B cell (primary cell): ENCODE measurements around the gene KRT77. TPM values are rescaled to one million over a fixed set of nuclear protein-coding genes. Genes with fewer than 3 reads are reported as not detected.

Source experiments
- ATAC-seq: fragments of 200-7000 bp; cut with Tn5 transposase; one replicate; pipeline ENCODE4 v1.10.0; 2021; ENCODE audit warnings: low read depth, mild to moderate bottlenecking, moderate number of reproducible peaks, moderate library complexity
- CTCF ChIA-PET: fragments of 350-600 bp; sonication (Branson Sonifier 250); formaldehyde crosslinking; loops from one replicate; lab custom pipeline; 2021; ENCODE audit warnings: antibody characterized with exemption, inconsistent platforms; lab: Charles Lee
- POLR2A ChIA-PET: fragments of 350-600 bp; sonication (Branson Sonifier 250); formaldehyde crosslinking; loops from one replicate; lab custom pipeline; 2021; ENCODE audit warnings: antibody characterized with exemption; lab: Charles Lee
- DNase-seq: peaks from one replicate; pipeline ENCODE4 v3.0.0; 2013
- H2AFZ ChIP-seq: 2 replicates; pipeline ENCODE4 v1.6.1; 2012; ENCODE audit warnings: mild to moderate bottlenecking, low read depth, low read length; ENCODE audit not compliant: insufficient read depth, poor library complexity, severe bottlenecking
- H3K27ac ChIP-seq, 2 donors: 1 replicate in 1 of 2; 2 replicates in 1 of 2; pipeline ENCODE4 v1.5.1; 2012 to 2013; ENCODE audit warnings: low read length in 2 of 2, mild to moderate bottlenecking in 2 of 2, moderate library complexity in 1 of 2
- H3K27me3 ChIP-seq, 4 experiments: fragments of 200-600 bp in 1 of 4; sonication (generic) in 1 of 4; replicated peaks in 1 of 4; 1 replicate in 2 of 4; 2 replicates in 2 of 4; pipeline versions ENCODE4 v1.6.1 to v1.7.0; 2013 to 2016; ENCODE audit warnings: low read length in 3 of 4, mild to moderate bottlenecking in 2 of 4, mixed read lengths in 1 of 4, moderate library complexity in 1 of 4; ENCODE audit not compliant: insufficient read depth in 4 of 4, control insufficient read depth in 3 of 4; ENCODE audit errors: control extremely low read depth in 1 of 4
- H3K36me3 ChIP-seq, 2 experiments: replicated peaks in 1 of 2; 1 replicate in 1 of 2; 2 replicates in 1 of 2; pipeline versions ENCODE4 v1.6.1 to v1.7.1; 2013; ENCODE audit warnings: low read length in 1 of 2; ENCODE audit not compliant: insufficient read depth in 2 of 2, control insufficient read depth in 1 of 2; ENCODE audit errors: control extremely low read depth in 1 of 2, extremely low read depth in 1 of 2
- H3K4me1 ChIP-seq, 2 donors: fragments of 200-600 bp in 1 of 2; sonication (generic) in 1 of 2; 1 replicate in 1 of 2; 2 replicates in 1 of 2; pipeline versions ENCODE4 v1.5.1 to v1.6.1; 2013 to 2017; ENCODE audit warnings: low read length in 2 of 2; ENCODE audit not compliant: control insufficient read depth in 2 of 2, insufficient read depth in 2 of 2
- H3K4me2 ChIP-seq: replicated peaks from 2 replicates; pipeline ENCODE3; 2012; ENCODE audit warnings: mild to moderate bottlenecking, low read depth, low read length; ENCODE audit not compliant: poor library complexity, severe bottlenecking
- H3K4me3 ChIP-seq, 5 experiments: fragments of 200-600 bp in 1 of 5; sonication (generic) in 1 of 5; 1 replicate in 3 of 5; 2 replicates in 2 of 5; pipeline versions ENCODE4 v1.5.1 to v1.7.0; 2011 to 2016; ENCODE audit warnings: low read length in 4 of 5, mild to moderate bottlenecking in 4 of 5, low read depth in 2 of 5, control low read depth in 1 of 5, moderate library complexity in 1 of 5; ENCODE audit not compliant: insufficient read depth in 1 of 5; ENCODE audit errors: control extremely low read depth in 1 of 5, extremely low read depth in 1 of 5
- H3K79me2 ChIP-seq: fragments of 200-600 bp; sonication (generic); one replicate; pipeline ENCODE4 v1.6.0; 2016; ENCODE audit warnings: low read length; ENCODE audit not compliant: control insufficient read depth, insufficient read depth
- H3K9ac ChIP-seq: fragments of 200-600 bp; sonication (generic); 2 replicates; pipeline ENCODE4 v1.6.1; 2017; ENCODE audit warnings: mild to moderate bottlenecking, low read length, moderate library complexity
- H3K9me3 ChIP-seq, 3 donors: one replicate each; pipeline versions ENCODE4 v1.6.1 to v1.7.1; 2013; ENCODE audit warnings: low read length in 2 of 3; ENCODE audit not compliant: control insufficient read depth in 2 of 3, insufficient read depth in 1 of 3; ENCODE audit errors: control extremely low read depth in 1 of 3
- H4K20me1 ChIP-seq: 2 replicates; pipeline ENCODE4 v1.6.0; 2012; ENCODE audit warnings: mild to moderate bottlenecking, low read length; ENCODE audit not compliant: insufficient read depth, control insufficient read depth, poor library complexity, severe bottlenecking
- H3K27ac Mint-ChIP-seq: one replicate; pipeline ENCODE4 v1.8.0; 2021; ENCODE audit warnings: mixed read lengths
- H3K27me3 Mint-ChIP-seq: one replicate; pipeline ENCODE4 v1.8.0; 2021; ENCODE audit warnings: mixed read lengths
- H3K4me1 Mint-ChIP-seq: one replicate; pipeline ENCODE4 v1.8.0; 2021; ENCODE audit warnings: mixed read lengths
- H3K4me3 Mint-ChIP-seq: one replicate; pipeline ENCODE4 v1.8.0; 2021; ENCODE audit warnings: mixed read lengths
- H3K9me3 Mint-ChIP-seq: one replicate; pipeline ENCODE4 v1.8.0; 2022; ENCODE audit warnings: mixed read lengths; ENCODE audit not compliant: insufficient read depth
- CTCF ChIP-seq: fragments of 200-600 bp; IDR thresholded peaks from one replicate; pipeline ENCODE4 v1.8.0; 2022; ENCODE audit warnings: antibody characterized with exemption, mild to moderate bottlenecking
- EZH2 ChIP-seq: IDR thresholded peaks from 2 replicates; pipeline ENCODE4 v1.6.1; 2012; ENCODE audit warnings: borderline replicate concordance, low read depth, mild to moderate bottlenecking, moderate library complexity, low read length; ENCODE audit not compliant: insufficient read depth, poor library complexity, severe bottlenecking
- WGBS: methylation state at CpG from one replicate; pipeline ENCODE4 v1.1.5; 2013; ENCODE audit warnings: missing lambda C conversion rate; ENCODE audit not compliant: insufficient coverage; 5-methylcytosine and 5-hydroxymethylcytosine counted together
- intact Hi-C: fragments of 100-400 bp; cut with micrococcal nuclease; formaldehyde crosslinking; loops from one replicate; pipeline ENCODE4 v1.10.0; 2022
- polyA plus RNA-seq: library from polyadenylated mRNA; depleted of rRNA; stranded (reverse); fragments of >200 nt; gene quantifications from 2 replicates; pipeline ENCODE4 v1.2.3, GENCODE V29; 2012
- total RNA-seq, 2 donors: library from RNA; stranded (reverse); fragments of 120-200 nt in 1 of 2; gene quantifications; 1 replicate in 1 of 2; 2 replicates in 1 of 2; pipeline versions ENCODE4 v1.2.3 to v1.2.4, GENCODE V29; 2013 to 2022

Gene KRT77
- total and polyA plus RNA-seq, 2 donors (not counting 1 experiment from before 2014, with no cell fraction given) = not detected

GRCh38 chr12:52735106-52735505, 31.8 kb upstream of the KRT77 start:
- DNase-seq = no peak
- ChIA-PET POLR2A (no interaction called here), CTCF (no interaction called here)
- 83% methylated on average over 8 of the region's 8 CpGs for WGBS
- Mint-ChIP-seq H3K9me3 (no peaks in the 10 kb centered on the region), H3K27me3 (peaks cover 15% of the 10 kb centered on the region), H3K4me3 (no peak overlapping the region), H3K4me1 (no peaks in the 10 kb centered on the region), H3K27ac (no peak overlapping the region)
- H3K27me3 ChIP-seq = no peaks in the 10 kb centered on the region
- H3K9me3 ChIP-seq = peaks cover 0 to 2% (median 0%) of the 10 kb centered on the region in 3 donors
- H3K9ac ChIP-seq = no peak overlapping the region
- TF ChIP-seq EZH2 (no peak), CTCF (no peak)
- intact Hi-C loops = no loop called here
- no peak overlapping the region for H2AFZ ChIP-seq
- ATAC-seq = no peak
- H3K36me3 ChIP-seq = no peaks in the 10 kb centered on the region
- no peaks in the 10 kb centered on the region for H3K79me2 ChIP-seq
- no peak overlapping the region for H3K4me2 ChIP-seq
- no peaks in the 10 kb centered on the region for H3K4me1 ChIP-seq
- no peak overlapping the region for H3K27ac ChIP-seq
- no peaks in the 10 kb centered on the region for H4K20me1 ChIP-seq
- no peak overlapping the region for H3K4me3 ChIP-seq

- no peaks in the 10 kb centered on the region for H3K9me3 Mint-ChIP-seq
Measured at GRCh38 chr12:52730793-52731192, 27.5 kb upstream of the KRT77 start.

More at GRCh38 chr12:52730793-52731192, 27.5 kb upstream of the KRT77 start:
- no peaks in the 10 kb centered on the region for H4K20me1 ChIP-seq
- no peaks in the 10 kb centered on the region for H3K4me1 ChIP-seq
- Mint-ChIP-seq H3K27me3 (peaks cover 17% of the 10 kb centered on the region), H3K27ac (no peak overlapping the region), H3K4me1 (no peaks in the 10 kb centered on the region), H3K4me3 (no peak overlapping the region)
- DNase-seq (no peak), ATAC-seq (no peak)
- peaks cover 0 to 2% (median 0%) of the 10 kb centered on the region in 3 donors for H3K9me3 ChIP-seq
- 43% methylated on average over 2 of the region's 2 CpGs for WGBS
- H3K79me2 ChIP-seq = no peaks in the 10 kb centered on the region
- H3K4me2 ChIP-seq = no peak overlapping the region
- CTCF ChIA-PET = no interaction called here
- no peak for TF ChIP-seq EZH2
- H3K9ac ChIP-seq = no peak overlapping the region
- no peak overlapping the region for H2AFZ ChIP-seq
- no peak overlapping the region for H3K4me3 ChIP-seq
- POLR2A ChIA-PET = no interaction called here
- intact Hi-C loops = no loop called here
- no peaks in the 10 kb centered on the region for H3K27me3 ChIP-seq
- H3K36me3 ChIP-seq = no peaks in the 10 kb centered on the region
- no peak overlapping the region for H3K27ac ChIP-seq
